Measurements from ENCODE around the gene LEKR1.

DNA sequence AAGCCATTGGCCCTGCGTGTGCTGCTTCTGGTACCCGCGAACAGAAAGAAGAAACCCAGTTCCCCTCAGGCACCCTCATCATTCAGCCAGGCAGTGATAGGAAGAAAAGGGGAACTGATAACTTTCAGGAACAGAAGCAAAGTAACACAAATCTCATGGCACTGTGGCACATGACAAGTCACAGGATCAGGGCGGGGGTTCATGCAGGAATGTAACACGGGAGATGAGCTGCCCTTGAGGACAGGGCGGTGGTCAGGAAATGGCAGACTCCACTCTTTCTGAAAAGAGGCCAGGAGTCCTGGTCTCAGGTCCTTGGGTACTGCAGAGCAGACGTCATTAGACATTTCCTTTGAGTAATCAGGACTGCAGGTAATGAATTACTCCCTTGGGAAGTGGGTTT is 238.2 kb downstream of the LEKR1 start:
- TF ChIP-seq FOXM1 (IDR thresholded peaks at IDR 0.05; ENCODE audit: borderline replicate concordance) (no peak), SP1 (IDR thresholded peaks at IDR 0.05) (no peak), SUZ12 (IDR thresholded peaks at IDR 0.05) (no peak)

Data from HEK293T (cell line).